Measurements from ENCODE around the gene RPS4Y1. TPM values are rescaled to one million over a fixed set of nuclear protein-coding genes. Genes with fewer than 3 reads are reported as not detected.
A peak's percentile ranks its signal among the peaks of the same experiment; 100 is the strongest.

RPS4Y1 gene
- total RNA-seq, 1 experiment from 2014 or later: 461 TPM

DNA sequence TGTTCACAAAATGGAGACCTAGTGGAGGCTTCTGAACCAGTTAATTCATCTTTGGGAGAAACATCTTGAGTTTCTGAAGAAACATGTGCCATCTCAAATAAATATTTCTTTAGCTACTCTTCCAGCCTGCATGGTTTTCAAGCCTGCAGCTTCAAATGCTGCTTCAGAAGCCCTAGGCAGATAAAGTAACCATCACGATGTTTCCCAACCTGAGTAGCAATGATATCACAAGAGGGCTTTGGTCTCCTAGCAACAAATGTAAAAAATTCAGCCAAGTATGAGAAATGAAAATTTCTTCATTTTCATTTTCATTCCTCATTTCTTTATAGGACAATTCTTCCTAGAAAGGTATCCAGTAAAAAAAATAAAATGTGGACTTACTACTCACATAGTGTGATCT, 42.2 kb downstream of the RPS4Y1 start:
- DNase-seq (ENCODE audit: low spot score): no peak

GRCh38 chrY:2885880-2886279, 44.5 kb downstream of the RPS4Y1 start:
- no peak for DNase-seq (ENCODE audit: low spot score)

DNA sequence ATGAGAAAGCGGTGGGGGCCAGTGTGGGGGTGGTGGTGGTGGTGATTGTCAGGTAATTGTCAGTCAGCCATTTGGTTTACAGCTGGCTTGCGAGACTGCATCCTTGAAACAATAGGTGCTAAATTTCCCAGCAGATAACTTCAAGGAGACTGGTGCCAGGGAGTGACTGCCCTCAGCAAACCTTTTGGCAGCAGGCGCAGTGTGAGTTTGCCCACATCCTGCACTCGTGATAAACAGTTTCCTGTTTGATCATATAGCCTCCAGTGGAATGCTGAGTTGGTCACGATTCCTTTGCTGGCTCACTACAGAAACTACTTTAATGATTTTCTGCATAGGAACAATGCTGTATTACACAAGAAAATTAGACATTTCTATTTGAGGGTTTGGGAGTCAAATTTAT, 46.0 kb downstream of the RPS4Y1 start:
- DNase-seq (ENCODE audit: low spot score): peak; percentile 87

GRCh38 chrY:2887955-2888354, 46.6 kb downstream of the RPS4Y1 start:
- DNase-seq (ENCODE audit: low spot score): peak; percentile 60

- DNase-seq (ENCODE audit: low spot score): no peak
Measured at GRCh38 chrY:2893471-2893870, 52.1 kb downstream of the RPS4Y1 start.

- no peak for DNase-seq (ENCODE audit: low spot score)
Measured at GRCh38 chrY:2896050-2896449, 54.6 kb downstream of the RPS4Y1 start.

- no peak for DNase-seq (ENCODE audit: low spot score)
Measured at GRCh38 chrY:2907356-2907755, 66.0 kb downstream of the RPS4Y1 start.

DNA sequence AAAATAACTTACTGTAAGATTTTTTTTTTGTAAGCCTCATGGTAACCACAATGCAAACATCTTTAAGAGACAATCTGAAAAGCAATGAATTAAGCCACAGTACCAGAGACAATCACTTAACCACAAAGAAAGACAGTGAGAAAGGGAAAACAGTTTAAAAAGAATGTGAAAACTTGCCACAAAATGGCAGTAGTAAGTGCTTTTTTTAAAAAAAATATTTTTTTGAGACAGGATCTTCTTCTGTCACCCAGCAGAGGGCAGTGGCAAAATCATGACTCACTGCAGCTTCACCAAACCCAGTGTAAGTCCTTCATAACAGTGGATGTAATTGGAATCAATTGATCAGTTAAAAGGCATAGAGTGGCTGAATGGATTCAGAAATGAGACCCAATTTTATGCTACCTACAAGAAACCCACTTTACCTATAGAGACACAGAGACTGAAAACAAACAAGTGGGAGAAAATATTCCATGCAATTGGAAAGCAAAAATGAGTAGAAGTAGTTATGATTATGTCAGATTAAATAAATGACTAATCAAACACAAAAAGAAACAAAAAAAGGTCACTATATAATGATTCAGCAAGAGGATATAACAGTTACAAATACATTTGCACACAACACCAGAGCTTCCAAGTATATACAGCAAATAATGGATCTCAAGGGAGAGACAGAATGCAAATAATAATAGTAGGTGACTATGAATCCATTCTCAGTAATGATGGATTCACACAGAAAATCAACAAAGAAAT, 71.8 kb downstream of the RPS4Y1 start:
- peak; percentile 51 for DNase-seq (ENCODE audit: low spot score)

Other genes starting within 250 kb of the RPS4Y1 start
- gene SRY, start 53.9 kb upstream of the RPS4Y1 start, total RNA-seq (2014; rRNA removed; shearing (Covaris generic)): not detected in 2 replicates
- 6.2 and 8.2 TPM in 2 replicates for gene ZFY, start 93.8 kb downstream of the RPS4Y1 start, total RNA-seq (2014; rRNA removed; shearing (Covaris generic))